DOHH2 (cell line): ENCODE measurements around the gene EHMT1.
A peak's percentile ranks its signal among the peaks of the same experiment; 100 is the strongest.

Experiments used
- CTCF ChIP-seq: fragments of 200-600 bp; sonication (generic); IDR thresholded peaks from one replicate; pipeline ENCODE4 v1.5.1; 2014; ENCODE audit warnings: antibody characterized with exemption, mild to moderate bottlenecking, low read depth, low read length; ENCODE audit not compliant: poor library complexity, severe bottlenecking
- EZH2phosphoT487 ChIP-seq: fragments of 200-600 bp; sonication (generic); IDR thresholded peaks from 2 replicates; pipeline ENCODE4 v1.6.1; 2017; ENCODE audit warnings: borderline replicate concordance, mild to moderate bottlenecking, antibody characterized with exemption, low read length, moderate library complexity, mixed read lengths

- TF ChIP-seq CTCF (peak; percentile 83), EZH2phosphoT487 (no peak)
These were observed 76.4 kb downstream of the EHMT1 start for GRCh38 chr9:137694962-137695875.
